Measurements from ENCODE around the gene ARHGAP36.

DNA sequence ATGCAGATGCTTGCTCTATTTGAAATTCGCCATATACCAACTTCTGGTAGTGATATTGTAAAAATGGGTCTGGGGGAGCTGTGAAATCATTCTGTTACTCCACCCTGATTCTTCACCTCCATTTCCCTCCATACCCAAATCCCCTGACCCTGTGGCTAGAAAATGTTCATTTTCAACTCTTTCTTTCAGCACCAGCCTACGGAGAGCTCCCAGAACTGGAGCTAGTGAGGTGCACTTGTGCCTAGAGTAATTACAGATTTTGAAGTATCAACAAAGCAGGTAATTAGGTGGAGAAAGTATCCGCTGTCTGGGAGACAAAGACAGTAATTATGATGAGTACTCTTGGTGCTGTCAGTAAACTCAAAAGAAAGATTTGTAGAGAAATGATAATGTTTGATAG, 8.1 kb downstream of the ARHGAP36 start:
- TF ChIP-seq, protein P1, sequence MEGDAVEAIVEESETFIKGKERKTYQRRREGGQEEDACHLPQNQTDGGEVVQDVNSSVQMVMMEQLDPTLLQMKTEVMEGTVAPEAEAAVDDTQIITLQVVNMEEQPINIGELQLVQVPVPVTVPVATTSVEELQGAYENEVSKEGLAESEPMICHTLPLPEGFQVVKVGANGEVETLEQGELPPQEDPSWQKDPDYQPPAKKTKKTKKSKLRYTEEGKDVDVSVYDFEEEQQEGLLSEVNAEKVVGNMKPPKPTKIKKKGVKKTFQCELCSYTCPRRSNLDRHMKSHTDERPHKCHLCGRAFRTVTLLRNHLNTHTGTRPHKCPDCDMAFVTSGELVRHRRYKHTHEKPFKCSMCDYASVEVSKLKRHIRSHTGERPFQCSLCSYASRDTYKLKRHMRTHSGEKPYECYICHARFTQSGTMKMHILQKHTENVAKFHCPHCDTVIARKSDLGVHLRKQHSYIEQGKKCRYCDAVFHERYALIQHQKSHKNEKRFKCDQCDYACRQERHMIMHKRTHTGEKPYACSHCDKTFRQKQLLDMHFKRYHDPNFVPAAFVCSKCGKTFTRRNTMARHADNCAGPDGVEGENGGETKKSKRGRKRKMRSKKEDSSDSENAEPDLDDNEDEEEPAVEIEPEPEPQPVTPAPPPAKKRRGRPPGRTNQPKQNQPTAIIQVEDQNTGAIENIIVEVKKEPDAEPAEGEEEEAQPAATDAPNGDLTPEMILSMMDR (conservative IDR thresholded peaks at IDR 0.05; ENCODE audit: low read length) = no peak
- TF ChIP-seq EZH2phosphoT487 (IDR thresholded peaks at IDR 0.05; ENCODE audit: borderline replicate concordance, low read depth, low read length) = no peak

Measured in OCI-LY7 (cell line).